Measurements from ENCODE around the gene ATP6V1C2.
A peak's percentile ranks its signal among the peaks of the same experiment; 100 is the strongest.

The ATP6V1C2 gene

GRCh38 chr2:10733980-10734379, 12.6 kb downstream of the ATP6V1C2 start:
- no peak for DNase-seq

- DNase-seq = no peak
Measured at GRCh38 chr2:10738192-10738591, 16.8 kb downstream of the ATP6V1C2 start.

- no peak for DNase-seq
Measured at GRCh38 chr2:10740226-10740625, 18.8 kb downstream of the ATP6V1C2 start.

GRCh38 chr2:10741139-10741538, 19.7 kb downstream of the ATP6V1C2 start:
- no peak for DNase-seq

- DNase-seq = no peak
Measured at GRCh38 chr2:10742666-10743065, 21.2 kb downstream of the ATP6V1C2 start.

GRCh38 chr2:10750610-10751009, 29.2 kb downstream of the ATP6V1C2 start:
- peak; percentile 85 for DNase-seq

GRCh38 chr2:10752236-10752635, 30.8 kb downstream of the ATP6V1C2 start:
- no peak for DNase-seq

GRCh38 chr2:10753156-10753555, 31.7 kb downstream of the ATP6V1C2 start:
- DNase-seq = no peak

- no peak for DNase-seq
Measured at GRCh38 chr2:10753876-10754275, 32.4 kb downstream of the ATP6V1C2 start.

GRCh38 chr2:10755621-10756020, 34.2 kb downstream of the ATP6V1C2 start:
- no peak for DNase-seq

- no peak for DNase-seq
Measured at GRCh38 chr2:10757814-10758286, 36.4 kb downstream of the ATP6V1C2 start.

- no peak for DNase-seq
Measured at GRCh38 chr2:10759151-10759714, 37.8 kb downstream of the ATP6V1C2 start.

- no peak for DNase-seq
Measured at GRCh38 chr2:10760794-10761504, 39.5 kb downstream of the ATP6V1C2 start.

GRCh38 chr2:10761591-10761990, 40.2 kb downstream of the ATP6V1C2 start:
- no peak for DNase-seq

- DNase-seq = no peak
Measured at GRCh38 chr2:10762651-10763460, 41.4 kb downstream of the ATP6V1C2 start.

GRCh38 chr2:10763461-10763800, 42.0 kb downstream of the ATP6V1C2 start:
- no peak for DNase-seq

- DNase-seq = no peak
Measured at GRCh38 chr2:10764096-10764785, 42.8 kb downstream of the ATP6V1C2 start.

- no peak for DNase-seq
Measured at GRCh38 chr2:10764896-10765295, 43.5 kb downstream of the ATP6V1C2 start.

GRCh38 chr2:10765461-10765860, 44.0 kb downstream of the ATP6V1C2 start:
- no peak for DNase-seq

- DNase-seq = no peak
Measured at GRCh38 chr2:10765914-10766313, 44.5 kb downstream of the ATP6V1C2 start.

GRCh38 chr2:10768063-10768507, 46.7 kb downstream of the ATP6V1C2 start:
- DNase-seq = no peak

- DNase-seq = no peak
Measured at GRCh38 chr2:10770956-10771750, 49.7 kb downstream of the ATP6V1C2 start.

All from SIG-M5 (cell line).